ENCODE measurements around the gene TBX2.

TBX2 gene

GRCh38 chr17:61378658-61379456 lies 20.8 kb upstream of the TBX2 start:
- H3K27me3 Mint-ChIP-seq = no peaks in the 10 kb centered on the region
- no peak overlapping the region for H3K27ac Mint-ChIP-seq
- no peak for ATAC-seq (replicated peaks)
- H3K4me3 Mint-ChIP-seq = no peak overlapping the region
- H3K9me3 Mint-ChIP-seq = no peaks in the 10 kb centered on the region
- no peaks in the 10 kb centered on the region for H3K36me3 Mint-ChIP-seq (ENCODE audit: insufficient read depth)
- DNase-seq = no peak
- H3K4me1 Mint-ChIP-seq (ENCODE audit: low read depth in 2 of 2) = no peaks in the 10 kb centered on the region

GRCh38 chr17:61379457-61380216 lies 20.0 kb upstream of the TBX2 start:
- Mint-ChIP-seq H3K27ac (no peak overlapping the region), H3K9me3 (no peaks in the 10 kb centered on the region), H3K36me3 (ENCODE audit: insufficient read depth) (no peaks in the 10 kb centered on the region), H3K4me3 (no peak overlapping the region), H3K27me3 (no peaks in the 10 kb centered on the region), H3K4me1 (ENCODE audit: low read depth in 2 of 2) (no peaks in the 10 kb centered on the region)
- ATAC-seq (replicated peaks) (no peak), DNase-seq (no peak)

DNA sequence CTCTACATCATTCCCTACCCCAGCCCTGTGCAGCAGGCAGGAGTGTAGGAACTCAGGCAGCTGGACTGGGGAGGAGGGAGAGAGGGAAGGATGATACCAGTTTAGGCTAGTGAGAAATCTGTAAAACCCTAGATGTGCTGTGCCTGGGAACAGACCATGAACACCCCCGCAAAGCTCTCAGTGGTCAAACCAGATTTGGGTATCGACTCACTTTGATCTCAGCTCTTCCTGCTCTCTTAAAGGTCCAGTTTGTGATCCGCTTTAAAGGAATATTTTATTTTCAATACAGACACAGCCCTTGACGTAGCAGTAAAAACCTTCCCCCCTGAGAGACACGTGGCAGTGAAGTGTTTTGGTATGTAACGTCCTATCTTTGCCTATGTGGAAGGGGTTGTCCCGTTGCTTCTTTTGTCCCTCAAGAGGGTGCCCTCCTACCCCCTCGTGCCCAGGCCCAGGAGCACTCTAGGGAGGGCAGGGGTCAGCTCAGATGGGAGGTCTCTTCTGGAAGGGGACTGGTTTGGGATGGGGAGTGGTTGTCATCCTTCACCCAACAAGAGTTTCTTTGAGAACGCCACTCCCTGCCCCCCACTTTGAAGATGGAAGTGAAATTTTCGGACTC lies 19.3 kb upstream of the TBX2 start:
- DNase-seq = no peak
- Mint-ChIP-seq H3K4me1 (ENCODE audit: low read depth in 2 of 2) (no peaks in the 10 kb centered on the region), H3K9me3 (no peaks in the 10 kb centered on the region), H3K4me3 (no peak overlapping the region), H3K27ac (no peak overlapping the region), H3K36me3 (ENCODE audit: insufficient read depth) (peaks cover 2% of the 10 kb centered on the region), H3K27me3 (no peaks in the 10 kb centered on the region)
- ATAC-seq (replicated peaks) = no peak

DNA sequence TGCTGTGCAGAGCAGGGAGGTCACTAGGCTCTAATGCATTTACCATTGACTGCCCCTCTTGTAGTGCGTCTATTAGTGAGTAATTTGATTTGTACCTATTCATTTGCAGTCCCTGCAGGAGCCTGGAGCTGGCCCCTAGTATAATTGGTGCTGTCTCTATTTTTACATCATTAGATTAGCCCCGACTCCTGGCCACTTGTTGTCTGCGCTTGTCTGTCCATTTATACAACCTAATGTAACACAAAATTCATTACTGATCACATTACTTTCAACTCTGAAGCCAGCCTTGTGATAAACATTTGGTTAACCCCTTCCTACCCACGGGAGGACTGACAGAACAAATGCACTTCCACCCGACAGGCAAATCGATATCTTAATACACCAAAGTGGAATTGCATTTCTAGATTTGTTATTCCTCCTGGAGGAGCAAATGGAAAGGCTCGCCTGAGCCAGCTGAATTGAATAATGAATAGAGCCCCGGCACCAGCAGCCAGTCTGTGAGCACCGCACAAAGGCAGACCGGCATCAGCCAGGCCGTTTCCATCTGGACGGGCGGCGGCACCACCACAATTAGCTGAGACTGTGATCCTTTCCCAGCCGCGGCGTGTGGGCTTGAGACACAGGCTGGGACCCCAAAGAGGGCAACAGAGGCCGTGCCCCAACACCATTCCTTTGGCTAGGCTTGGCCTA lies 18.7 kb upstream of the TBX2 start:
- no peak overlapping the region for H3K4me3 Mint-ChIP-seq
- H3K9me3 Mint-ChIP-seq = no peaks in the 10 kb centered on the region
- no peaks in the 10 kb centered on the region for H3K4me1 Mint-ChIP-seq (ENCODE audit: low read depth in 2 of 2)
- H3K27ac Mint-ChIP-seq = no peak overlapping the region
- ATAC-seq (replicated peaks) (no peak), DNase-seq (no peak)
- peaks cover 5% of the 10 kb centered on the region for H3K36me3 Mint-ChIP-seq (ENCODE audit: insufficient read depth)
- H3K27me3 Mint-ChIP-seq = no peaks in the 10 kb centered on the region

- H3K27ac Mint-ChIP-seq = no peak overlapping the region
- H3K9me3 Mint-ChIP-seq = no peaks in the 10 kb centered on the region
- H3K27me3 Mint-ChIP-seq = no peaks in the 10 kb centered on the region
- H3K4me3 Mint-ChIP-seq = no peak overlapping the region
- H3K4me1 Mint-ChIP-seq (ENCODE audit: low read depth in 2 of 2) = no peaks in the 10 kb centered on the region
- ATAC-seq (replicated peaks) = no peak
- DNase-seq = no peak
- H3K36me3 Mint-ChIP-seq (ENCODE audit: insufficient read depth) = peaks cover 5% of the 10 kb centered on the region
These were observed 18.1 kb upstream of the TBX2 start for GRCh38 chr17:61381537-61381936.

DNA sequence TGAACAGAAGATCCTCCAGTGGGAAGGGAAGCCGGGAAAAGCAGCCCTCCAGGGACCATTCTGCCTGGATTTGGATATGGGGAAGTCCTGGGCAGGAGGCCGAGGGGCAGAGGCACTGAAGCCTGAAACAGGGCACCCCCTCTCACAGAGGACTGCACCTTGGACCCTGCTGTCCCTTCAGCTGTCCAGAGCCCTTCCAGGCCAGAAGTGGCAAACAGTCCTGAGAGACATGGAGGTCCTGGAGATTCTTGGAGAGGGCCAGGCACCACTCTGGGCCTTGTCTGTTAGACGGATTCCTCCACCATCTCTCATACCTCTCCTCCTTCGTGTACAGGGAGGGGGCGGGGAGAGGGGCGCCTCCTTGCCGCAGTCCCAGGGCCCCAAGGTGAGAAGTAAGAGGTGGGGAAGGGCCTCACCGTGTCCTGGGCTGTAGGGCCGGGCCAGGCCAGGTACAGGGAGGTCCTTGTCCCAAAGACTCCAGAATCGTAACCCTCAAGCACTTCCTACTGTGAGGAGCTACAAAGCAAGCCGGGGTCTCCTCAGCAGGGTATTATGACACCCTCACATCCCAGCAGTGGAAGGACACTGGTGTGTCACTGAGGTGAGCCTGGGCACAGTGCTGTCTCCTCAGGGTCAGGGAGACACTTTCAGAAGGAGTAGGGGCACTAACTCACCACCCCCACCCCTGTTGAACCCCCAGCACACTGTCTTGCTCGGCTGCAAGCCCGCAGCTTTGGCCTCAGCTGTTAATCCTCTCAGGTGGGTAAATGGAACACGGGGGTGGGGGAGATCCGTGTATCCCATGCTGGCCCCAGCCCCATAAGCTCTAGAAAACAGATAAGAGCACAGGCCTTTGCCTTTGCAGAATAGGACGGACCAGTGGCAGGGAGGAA lies 16.6 kb upstream of the TBX2 start:
- no peak for ATAC-seq (replicated peaks)
- H3K36me3 Mint-ChIP-seq (ENCODE audit: insufficient read depth) = peaks cover 5% of the 10 kb centered on the region
- H3K4me3 Mint-ChIP-seq = no peak overlapping the region
- no peaks in the 10 kb centered on the region for H3K27me3 Mint-ChIP-seq
- H3K9me3 Mint-ChIP-seq = no peaks in the 10 kb centered on the region
- no peak overlapping the region for H3K27ac Mint-ChIP-seq
- H3K4me1 Mint-ChIP-seq (ENCODE audit: low read depth in 2 of 2) = peaks cover 0 to 2% of the 10 kb centered on the region in 2 donors
- no peak for DNase-seq

DNA sequence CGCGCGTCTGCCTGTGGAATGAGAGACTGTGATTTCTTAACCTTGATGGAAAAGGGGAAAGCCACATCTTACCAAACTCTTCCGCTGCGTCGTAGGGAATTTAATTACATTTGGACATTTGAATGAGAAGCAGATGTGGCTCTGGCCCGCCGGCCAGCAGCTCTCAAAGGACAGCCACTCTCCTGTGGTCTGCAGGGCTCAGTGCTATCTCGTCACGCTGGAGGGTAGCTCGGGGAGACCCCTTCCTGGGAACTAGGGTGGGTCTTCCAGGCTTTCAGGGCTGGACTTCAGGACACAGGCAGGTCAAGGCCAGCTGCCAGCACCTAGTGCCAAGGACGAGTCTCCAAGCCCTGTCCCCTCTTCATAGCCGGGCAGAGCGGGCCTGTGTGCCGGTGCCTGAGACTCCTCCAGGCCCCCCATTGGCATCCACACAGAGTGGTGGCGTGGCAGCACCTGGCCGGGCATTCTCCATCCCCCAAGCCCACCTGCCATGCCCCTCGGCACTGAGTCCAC lies 15.9 kb upstream of the TBX2 start:
- Mint-ChIP-seq H3K9me3 (no peaks in the 10 kb centered on the region), H3K4me3 (no peak overlapping the region), H3K4me1 (ENCODE audit: low read depth in 2 of 2) (peaks cover 0 to 2% of the 10 kb centered on the region in 2 donors), H3K36me3 (ENCODE audit: insufficient read depth) (peaks cover 5% of the 10 kb centered on the region), H3K27ac (no peak overlapping the region), H3K27me3 (no peaks in the 10 kb centered on the region)
- no peak for ATAC-seq (replicated peaks)
- DNase-seq = no peak

DNA sequence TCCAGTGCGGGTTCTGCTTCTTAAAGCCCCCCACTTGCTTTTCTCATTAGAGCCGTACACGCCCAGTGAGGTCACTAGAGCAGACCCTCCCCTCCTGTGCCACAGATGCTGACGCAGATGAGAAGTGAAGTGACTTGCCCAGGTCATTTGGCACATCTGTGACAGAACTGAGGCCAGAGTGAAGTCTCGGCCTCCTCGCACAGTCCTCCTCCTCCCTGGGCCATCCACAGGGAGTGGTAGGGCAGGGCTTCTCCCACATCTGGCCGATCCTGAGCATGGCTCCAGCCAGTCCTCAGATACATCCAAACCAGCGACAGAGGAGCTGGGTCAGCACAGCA lies 15.3 kb upstream of the TBX2 start:
- no peaks in the 10 kb centered on the region for H3K9me3 Mint-ChIP-seq
- H3K4me1 Mint-ChIP-seq (ENCODE audit: low read depth in 2 of 2) = peaks cover 0 to 6% of the 10 kb centered on the region in 2 donors
- no peak overlapping the region for H3K4me3 Mint-ChIP-seq
- DNase-seq (no peak), ATAC-seq (replicated peaks) (no peak)
- H3K36me3 Mint-ChIP-seq (ENCODE audit: insufficient read depth) = peaks cover 5% of the 10 kb centered on the region
- no peak overlapping the region for H3K27ac Mint-ChIP-seq
- no peaks in the 10 kb centered on the region for H3K27me3 Mint-ChIP-seq

- H3K4me3 Mint-ChIP-seq = no peak overlapping the region
- no peaks in the 10 kb centered on the region for H3K9me3 Mint-ChIP-seq
- ATAC-seq (replicated peaks) (no peak), DNase-seq (no peak)
- H3K4me1 Mint-ChIP-seq (ENCODE audit: low read depth in 2 of 2) = peaks cover 4 to 6% of the 10 kb centered on the region in 2 donors
- no peak overlapping the region for H3K27ac Mint-ChIP-seq
- H3K36me3 Mint-ChIP-seq (ENCODE audit: insufficient read depth) = peaks cover 5% of the 10 kb centered on the region
- H3K27me3 Mint-ChIP-seq = no peaks in the 10 kb centered on the region
These were observed 14.7 kb upstream of the TBX2 start for GRCh38 chr17:61384692-61385576.

DNA sequence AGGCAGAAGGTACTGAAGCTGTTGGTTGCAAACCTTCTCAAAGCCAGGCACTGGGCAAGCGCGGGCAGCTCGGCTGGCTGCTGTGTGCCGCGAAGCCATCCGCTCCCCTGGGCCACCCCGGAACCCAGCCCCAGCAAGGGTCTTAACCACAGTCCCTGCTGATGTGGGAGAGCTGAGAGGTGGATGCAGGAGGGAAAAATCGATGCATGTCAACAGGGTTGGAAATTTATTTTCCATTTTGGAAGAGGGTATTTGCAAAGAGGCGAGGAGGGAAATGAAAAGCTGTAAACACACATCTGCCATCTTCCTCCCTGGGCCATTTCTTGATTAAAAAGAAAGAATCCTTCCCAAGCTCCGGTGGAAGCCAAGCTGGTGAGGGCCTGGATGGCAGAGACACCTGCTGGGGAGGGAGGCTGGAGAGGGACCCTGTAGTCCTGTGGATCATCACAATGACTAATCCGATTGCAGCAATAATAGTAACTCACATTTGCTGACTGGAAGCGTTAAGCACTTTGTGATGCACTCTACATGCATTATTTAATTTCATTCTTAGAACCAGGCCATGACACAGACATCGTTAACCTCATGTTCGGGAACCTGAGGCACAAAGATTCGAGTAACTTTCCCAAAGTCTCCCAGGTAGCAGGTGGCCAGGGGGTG lies 13.9 kb upstream of the TBX2 start:
- Mint-ChIP-seq H3K27ac (no peak overlapping the region), H3K4me3 (no peak overlapping the region), H3K36me3 (ENCODE audit: insufficient read depth) (peaks cover 5% of the 10 kb centered on the region), H3K27me3 (no peaks in the 10 kb centered on the region), H3K9me3 (no peaks in the 10 kb centered on the region), H3K4me1 (ENCODE audit: low read depth in 2 of 2) (peaks cover 6 to 7% of the 10 kb centered on the region in 2 donors)
- DNase-seq = no peak
- no peak for ATAC-seq (replicated peaks)

DNA sequence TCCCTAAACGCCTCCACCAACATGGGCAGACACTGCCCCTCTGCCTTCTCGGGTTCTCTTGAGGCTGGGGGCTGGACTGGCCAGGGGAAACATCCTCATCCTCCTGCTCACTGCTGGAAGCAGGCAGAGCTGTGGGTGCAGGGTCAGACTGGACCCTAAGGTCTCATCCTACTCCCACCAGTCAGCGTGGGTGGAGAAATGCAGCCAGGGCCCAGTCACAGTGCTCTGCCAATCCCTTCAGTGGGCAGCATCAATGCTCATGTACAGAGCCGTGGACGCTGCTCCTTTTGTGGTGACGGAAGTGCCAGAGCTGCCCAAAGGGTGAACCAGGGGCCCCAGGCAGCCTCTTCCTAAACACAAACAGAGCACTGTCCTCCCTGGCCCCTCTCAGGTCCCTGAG lies 13.4 kb upstream of the TBX2 start:
- Mint-ChIP-seq H3K27me3 (no peaks in the 10 kb centered on the region), H3K4me3 (no peak overlapping the region), H3K4me1 (ENCODE audit: low read depth in 2 of 2) (peaks cover 6 to 7% of the 10 kb centered on the region in 2 donors), H3K27ac (no peak overlapping the region), H3K36me3 (ENCODE audit: insufficient read depth) (peaks cover 5% of the 10 kb centered on the region), H3K9me3 (no peaks in the 10 kb centered on the region)
- no peak for DNase-seq
- ATAC-seq (replicated peaks) = no peak
